ENCODE data around the gene HYLS1.

The HYLS1 gene

DNA sequence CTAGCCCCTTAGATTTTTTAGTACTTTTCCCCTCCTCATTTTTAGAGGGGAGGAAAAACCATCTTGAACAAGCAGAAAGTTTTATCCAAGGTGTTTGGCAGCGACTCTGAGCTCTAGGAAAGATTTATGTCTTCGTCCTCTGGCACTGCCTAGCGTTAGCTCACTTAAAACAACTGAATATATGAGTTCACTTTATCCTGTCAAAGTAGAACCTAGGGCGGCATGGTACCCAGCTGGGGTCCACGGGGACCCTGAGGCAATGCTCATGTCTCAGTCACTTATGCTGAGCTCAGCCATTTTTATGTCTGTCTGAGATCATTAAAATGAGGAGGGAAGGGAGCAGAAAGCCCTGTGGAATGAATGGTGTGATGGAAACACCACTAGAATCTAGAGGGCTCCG, 44.2 kb downstream of the HYLS1 start:
- H3K36me3 ChIP-seq (replicated peaks): no peaks in the 10 kb centered on the region
- 0 out of 2 replicates have a peak, but pooled peaks cover 4% of the 10 kb centered on the region for H3K4me1 ChIP-seq
- H3K27me3 ChIP-seq (ENCODE audit: low read depth): peaks cover 7% of the 10 kb centered on the region
- H3K4me3 ChIP-seq: no peak overlapping the region
- H3K9me3 ChIP-seq: no peaks in the 10 kb centered on the region
- no peak for DNase-seq (ENCODE audit: low spot score in 2 of 2)
- in situ Hi-C loops (cut with MboI; ENCODE audit: low sequenced_read_pairs): no loop called here

DNA sequence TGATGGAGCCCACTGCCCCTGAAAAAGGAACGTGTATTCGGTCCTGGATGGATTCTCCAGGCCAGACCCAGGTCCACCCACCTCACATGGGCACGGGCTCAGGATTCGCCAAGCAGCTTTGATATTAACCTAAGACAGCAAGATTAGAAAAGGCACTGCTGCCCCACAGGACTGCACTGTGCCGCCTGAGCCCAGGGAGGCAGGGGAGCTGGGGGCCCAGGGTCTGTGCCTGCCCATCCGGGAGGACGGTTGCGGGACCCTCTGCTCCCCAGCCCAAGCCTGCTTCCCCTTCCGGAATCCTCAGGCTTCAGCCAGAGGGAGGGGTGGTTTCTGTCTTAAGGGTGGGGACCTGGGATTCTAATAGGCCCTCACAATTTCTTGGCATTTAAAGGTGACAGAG, 44.8 kb downstream of the HYLS1 start:
- peaks cover 5% of the 10 kb centered on the region for H3K27me3 ChIP-seq (ENCODE audit: low read depth)

DNA sequence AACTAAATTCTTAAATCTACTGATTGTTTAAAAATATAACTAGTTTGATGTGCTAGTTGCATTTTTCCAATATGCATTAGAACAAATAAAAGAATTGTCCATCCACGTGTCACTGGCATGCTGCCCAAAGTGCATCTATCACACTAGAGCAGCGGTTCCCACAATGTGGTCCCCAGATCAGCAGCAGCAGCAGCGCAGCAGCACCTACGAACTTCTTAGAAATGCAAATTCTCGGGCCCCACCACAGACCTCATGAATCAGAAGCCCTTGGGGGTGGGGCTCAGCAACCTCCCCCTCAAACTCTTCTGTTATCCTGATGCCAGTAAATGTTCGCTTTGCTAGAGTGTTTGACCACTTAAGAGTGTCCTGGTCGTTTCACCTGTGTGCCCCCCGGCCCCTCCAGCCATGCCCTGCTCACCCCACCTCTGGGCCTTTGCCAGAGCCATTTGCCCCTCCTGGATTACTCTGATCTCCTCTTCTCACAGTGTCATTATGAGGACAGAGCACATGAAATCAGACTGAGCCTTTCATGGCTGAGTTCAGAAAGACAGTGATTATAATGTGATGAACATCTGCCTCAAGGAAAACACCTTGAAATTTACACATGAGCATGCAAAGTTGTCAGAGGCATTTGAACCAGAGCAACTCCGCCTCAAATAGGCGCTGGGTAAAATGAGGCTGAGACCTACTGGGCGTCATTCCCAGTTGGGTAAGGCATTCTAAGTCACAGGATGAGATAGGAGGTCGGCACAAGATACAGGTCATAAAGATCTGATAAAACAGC, 45.8 kb downstream of the HYLS1 start:
- H3K4me1 ChIP-seq: 0 out of 2 replicates have a peak, but pooled peaks cover 4% of the 10 kb centered on the region
- in situ Hi-C loops (cut with MboI; ENCODE audit: low sequenced_read_pairs): no loop called here
- H3K27me3 ChIP-seq (ENCODE audit: low read depth): peaks cover 5% of the 10 kb centered on the region
- no peaks in the 10 kb centered on the region for H3K36me3 ChIP-seq (replicated peaks)
- no peak for DNase-seq (ENCODE audit: low spot score in 2 of 2)
- H3K9me3 ChIP-seq: no peaks in the 10 kb centered on the region
- no peak overlapping the region for H3K4me3 ChIP-seq

More for the DNA sequence above, 44.8 kb downstream of the HYLS1 start:
- H3K36me3 ChIP-seq (replicated peaks): no peaks in the 10 kb centered on the region
- H3K9me3 ChIP-seq: no peaks in the 10 kb centered on the region
- H3K4me1 ChIP-seq: 0 out of 2 replicates have a peak, but pooled peaks cover 4% of the 10 kb centered on the region
- in situ Hi-C loops (cut with MboI; ENCODE audit: low sequenced_read_pairs): no loop called here
- no peak overlapping the region for H3K4me3 ChIP-seq
- no peak for DNase-seq (ENCODE audit: low spot score in 2 of 2)

DNA sequence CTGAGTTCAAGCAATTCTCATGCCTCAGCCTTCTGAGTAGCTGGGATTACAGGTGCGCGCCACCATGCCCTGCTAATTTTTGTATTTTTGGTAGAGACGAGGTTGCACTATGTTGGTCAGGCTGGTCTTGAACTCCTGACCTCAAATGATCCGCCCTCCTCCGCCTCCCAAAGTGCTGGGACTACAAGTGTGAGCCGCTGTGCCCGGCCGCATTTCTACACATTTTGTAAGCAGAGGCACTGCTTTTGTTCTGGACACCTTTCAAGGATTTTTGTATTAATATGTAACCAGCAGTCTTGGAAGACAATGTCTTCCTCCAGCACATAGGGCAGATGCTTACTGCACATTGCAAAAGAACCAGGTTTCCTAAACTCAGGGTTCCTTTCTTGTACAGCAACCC, 47.0 kb downstream of the HYLS1 start:
- DNase-seq (ENCODE audit: low spot score in 2 of 2): no peak
- in situ Hi-C loops (cut with MboI; ENCODE audit: low sequenced_read_pairs): no loop called here
- H3K36me3 ChIP-seq (replicated peaks): no peaks in the 10 kb centered on the region

GRCh38 chr11:125935056-125935455, 47.6 kb downstream of the HYLS1 start:
- in situ Hi-C loops (cut with MboI; ENCODE audit: low sequenced_read_pairs): no loop called here
- Histone ChIP-seq H3K9me3 (no peaks in the 10 kb centered on the region), H3K36me3 (replicated peaks) (no peaks in the 10 kb centered on the region), H3K4me1 (0 out of 2 replicates have a peak, but pooled peaks cover 4% of the 10 kb centered on the region), H3K27me3 (ENCODE audit: low read depth) (no peaks in the 10 kb centered on the region), H3K4me3 (no peak overlapping the region)
- DNase-seq (ENCODE audit: low spot score in 2 of 2): no peak

More for the DNA sequence above, 47.0 kb downstream of the HYLS1 start:
- H3K4me3 ChIP-seq: no peak overlapping the region
- H3K9me3 ChIP-seq: no peaks in the 10 kb centered on the region
- no peaks in the 10 kb centered on the region for H3K27me3 ChIP-seq (ENCODE audit: low read depth)
- 0 out of 2 replicates have a peak, but pooled peaks cover 4% of the 10 kb centered on the region for H3K4me1 ChIP-seq

DNA sequence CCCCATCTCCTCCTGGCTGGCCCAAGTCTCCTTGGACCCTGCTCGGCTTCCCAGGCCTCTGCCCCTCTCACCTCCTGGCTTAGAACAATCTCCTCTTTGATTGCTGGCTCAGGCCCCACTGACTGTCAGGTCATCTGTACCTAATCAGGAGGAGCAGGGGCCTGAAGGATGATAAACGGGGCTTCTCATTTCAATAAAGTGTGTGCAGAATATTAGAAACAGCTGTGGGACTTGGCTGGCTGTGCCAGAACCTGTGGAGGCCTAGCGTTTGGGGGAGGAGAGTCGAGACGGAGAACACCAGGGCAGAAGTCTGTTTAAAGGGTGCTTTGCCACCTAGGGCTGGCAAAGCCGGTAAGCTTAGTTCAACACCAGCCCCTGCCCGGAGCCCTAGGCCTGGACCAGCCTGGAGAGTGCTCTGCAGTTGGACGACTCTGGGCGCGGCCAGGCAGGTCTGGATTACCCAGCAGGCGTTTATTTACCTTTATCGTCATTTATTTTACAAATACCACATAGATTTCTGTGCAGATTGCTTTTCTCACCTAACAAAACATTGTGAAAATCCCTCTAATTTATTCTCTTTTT, 48.2 kb downstream of the HYLS1 start:
- no peak for DNase-seq (ENCODE audit: low spot score in 2 of 2)
- Histone ChIP-seq H3K36me3 (replicated peaks) (no peaks in the 10 kb centered on the region), H3K27me3 (ENCODE audit: low read depth) (no peaks in the 10 kb centered on the region), H3K9me3 (no peaks in the 10 kb centered on the region), H3K4me1 (0 out of 2 replicates have a peak, but pooled peaks cover 4% of the 10 kb centered on the region), H3K4me3 (no peak overlapping the region)
- in situ Hi-C loops (cut with MboI; ENCODE audit: low sequenced_read_pairs): no loop called here

GRCh38 chr11:125938418-125938817, 51.0 kb downstream of the HYLS1 start:
- no peaks in the 10 kb centered on the region for H3K27me3 ChIP-seq (ENCODE audit: low read depth)
- no peaks in the 10 kb centered on the region for H3K9me3 ChIP-seq
- in situ Hi-C loops (cut with MboI; ENCODE audit: low sequenced_read_pairs): no loop called here
- no peaks in the 10 kb centered on the region for H3K4me1 ChIP-seq
- no peaks in the 10 kb centered on the region for H3K36me3 ChIP-seq (replicated peaks)
- H3K4me3 ChIP-seq: no peak overlapping the region
- no peak for DNase-seq (ENCODE audit: low spot score in 2 of 2)

- H3K9me3 ChIP-seq: no peaks in the 10 kb centered on the region
- DNase-seq (ENCODE audit: low spot score in 2 of 2): no peak
- in situ Hi-C loops (cut with MboI; ENCODE audit: low sequenced_read_pairs): no loop called here
- no peaks in the 10 kb centered on the region for H3K4me1 ChIP-seq
- H3K27me3 ChIP-seq (ENCODE audit: low read depth): no peaks in the 10 kb centered on the region
- H3K4me3 ChIP-seq: no peak overlapping the region
- no peaks in the 10 kb centered on the region for H3K36me3 ChIP-seq (replicated peaks)
Measured at GRCh38 chr11:125939081-125939521, 51.6 kb downstream of the HYLS1 start.

DNA sequence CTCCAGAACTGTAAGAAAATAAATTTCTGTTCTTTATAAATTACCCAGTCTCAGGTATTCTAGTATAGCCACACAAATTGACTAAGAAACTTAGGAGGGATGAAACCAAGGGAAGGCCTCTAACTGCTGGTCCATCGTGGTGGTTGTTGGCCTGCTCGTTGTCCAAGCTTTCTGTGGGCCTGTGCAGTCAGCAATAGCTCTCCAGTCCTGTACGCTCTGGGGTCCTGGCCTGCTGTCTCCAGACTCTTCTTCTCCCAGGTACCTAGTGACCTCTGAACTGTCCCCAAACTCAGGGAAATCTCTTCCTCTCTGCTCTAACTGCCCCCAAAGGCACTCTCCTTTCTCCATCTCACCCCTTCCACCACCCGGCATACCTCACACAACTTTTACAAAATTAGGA, 52.7 kb downstream of the HYLS1 start:
- no peak for DNase-seq (ENCODE audit: low spot score in 2 of 2)
- in situ Hi-C loops (cut with MboI; ENCODE audit: low sequenced_read_pairs): no loop called here
- H3K4me1 ChIP-seq: no peaks in the 10 kb centered on the region
- no peaks in the 10 kb centered on the region for H3K36me3 ChIP-seq (replicated peaks)
- H3K4me3 ChIP-seq: no peak overlapping the region
- H3K27me3 ChIP-seq (ENCODE audit: low read depth): no peaks in the 10 kb centered on the region
- H3K9me3 ChIP-seq: no peaks in the 10 kb centered on the region

GRCh38 chr11:125941267-125941618, 53.8 kb downstream of the HYLS1 start:
- DNase-seq (ENCODE audit: low spot score in 2 of 2): no peak
- Histone ChIP-seq H3K4me1 (no peaks in the 10 kb centered on the region), H3K27me3 (ENCODE audit: low read depth) (no peaks in the 10 kb centered on the region), H3K4me3 (no peak overlapping the region), H3K9me3 (no peaks in the 10 kb centered on the region), H3K36me3 (replicated peaks) (no peaks in the 10 kb centered on the region)
- in situ Hi-C loops (cut with MboI; ENCODE audit: low sequenced_read_pairs): no loop called here

DNA sequence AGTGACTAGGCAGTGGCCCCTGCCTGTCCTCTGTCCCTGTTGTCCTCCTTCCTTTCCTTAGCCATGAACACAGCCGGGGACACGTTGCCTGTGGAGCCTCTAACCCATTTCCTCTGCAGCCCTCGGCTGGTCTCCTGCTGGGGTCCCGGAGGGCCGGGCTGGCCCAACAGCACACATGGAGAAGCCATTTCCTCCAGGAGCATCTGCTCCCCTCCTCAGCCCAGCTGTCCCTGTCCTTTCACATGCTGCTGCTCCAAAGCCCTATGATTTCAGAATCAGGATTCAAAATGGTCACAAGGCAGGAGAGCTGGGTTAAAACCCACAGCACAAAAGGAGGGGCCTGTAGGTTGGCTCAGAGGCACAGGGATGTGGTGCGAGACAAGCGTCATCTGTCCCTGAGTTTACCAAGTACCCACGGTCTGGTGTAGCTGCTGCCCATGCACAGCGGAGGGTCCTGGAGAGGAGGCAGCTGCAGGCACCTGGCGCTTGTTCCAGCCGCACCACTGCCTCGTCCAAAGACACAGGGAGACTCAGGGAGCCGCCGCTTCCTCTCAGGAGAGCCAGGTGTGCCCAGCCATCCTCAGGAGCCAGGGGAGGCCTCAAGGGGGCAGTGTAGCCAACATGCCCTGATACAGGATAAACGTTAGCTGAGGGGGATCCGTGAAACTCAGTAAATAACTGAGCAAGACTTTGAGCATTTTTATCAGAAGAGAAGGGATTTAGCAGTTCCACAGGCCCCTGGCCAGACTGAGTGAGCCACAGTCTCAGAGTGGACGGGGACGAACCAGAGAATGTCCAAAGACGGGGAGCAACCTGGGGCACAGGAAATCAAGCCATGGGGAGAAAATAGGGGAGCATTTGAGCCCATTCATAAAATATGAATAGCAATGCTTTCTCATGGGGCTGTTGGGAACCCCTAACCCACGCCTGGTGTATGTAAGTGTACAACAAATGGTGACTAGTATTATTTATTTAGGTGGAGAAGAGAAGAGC, 54.4 kb downstream of the HYLS1 start:
- Histone ChIP-seq H3K4me1 (no peaks in the 10 kb centered on the region), H3K9me3 (no peaks in the 10 kb centered on the region), H3K27me3 (ENCODE audit: low read depth) (no peaks in the 10 kb centered on the region), H3K36me3 (replicated peaks) (no peaks in the 10 kb centered on the region), H3K4me3 (no peak overlapping the region)
- in situ Hi-C loops (cut with MboI; ENCODE audit: low sequenced_read_pairs): no loop called here
- peak; percentile 55 to 83 for DNase-seq (ENCODE audit: low spot score in 2 of 2)

- H3K9me3 ChIP-seq: no peaks in the 10 kb centered on the region
- H3K4me3 ChIP-seq: no peak overlapping the region
- H3K36me3 ChIP-seq (replicated peaks): no peaks in the 10 kb centered on the region
- in situ Hi-C loops (cut with MboI; ENCODE audit: low sequenced_read_pairs): no loop called here
- H3K27me3 ChIP-seq (ENCODE audit: low read depth): no peaks in the 10 kb centered on the region
- DNase-seq (ENCODE audit: low spot score in 2 of 2): no peak
- H3K4me1 ChIP-seq: no peaks in the 10 kb centered on the region
Measured at GRCh38 chr11:125942771-125943428, 55.4 kb downstream of the HYLS1 start.

- no peaks in the 10 kb centered on the region for H3K27me3 ChIP-seq (ENCODE audit: low read depth)
- no peaks in the 10 kb centered on the region for H3K36me3 ChIP-seq (replicated peaks)
- no peaks in the 10 kb centered on the region for H3K4me1 ChIP-seq
- in situ Hi-C loops (cut with MboI; ENCODE audit: low sequenced_read_pairs): no loop called here
- H3K4me3 ChIP-seq: no peak overlapping the region
- DNase-seq (ENCODE audit: low spot score in 2 of 2): no peak
- no peaks in the 10 kb centered on the region for H3K9me3 ChIP-seq
Measured at GRCh38 chr11:125943661-125944349, 56.3 kb downstream of the HYLS1 start.

Measured in HAP-1 (cell line).